Nephron progenitor cell (in vitro differentiated cells): ENCODE data around the gene SLC25A15.
"Not testable (repeated sequence)": the region's sequence is repeated elsewhere in the genome, so short reads cannot be mapped to it uniquely, and the experiment has no call there.

Experiments
- DNase-seq: peaks from one replicate; pipeline ENCODE4 v3.0.0; 2021
- H3K27ac Mint-ChIP-seq: 2 replicates; pipeline ENCODE4 v1.8.0; 2021; ENCODE audit warnings: mild to moderate bottlenecking, moderate library complexity, mixed read lengths
- H3K27me3 Mint-ChIP-seq: 2 replicates; pipeline ENCODE4 v1.8.0; 2021; ENCODE audit warnings: mild to moderate bottlenecking, low read depth, mixed read lengths; ENCODE audit not compliant: poor library complexity
- H3K36me3 Mint-ChIP-seq: 2 replicates; pipeline ENCODE4 v1.8.0; 2021; ENCODE audit warnings: low read depth, mixed read lengths
- H3K4me1 Mint-ChIP-seq: 2 replicates; pipeline ENCODE4 v1.8.0; 2021; ENCODE audit warnings: mixed read lengths
- H3K4me3 Mint-ChIP-seq: 2 replicates; pipeline ENCODE4 v1.8.0; 2021; ENCODE audit warnings: mild to moderate bottlenecking, moderate library complexity, mixed read lengths
- H3K9me3 Mint-ChIP-seq: 2 replicates; pipeline ENCODE4 v1.8.0; 2021; ENCODE audit warnings: mild to moderate bottlenecking, moderate library complexity, mixed read lengths
- TF ChIP-seq, protein P1 (sequence below): fragments of 200-600 bp; sonication (generic); IDR thresholded peaks from 2 replicates; pipeline ENCODE4 v1.5.0; 2021; ENCODE audit warnings: antibody characterized with exemption

Gene SLC25A15

DNA sequence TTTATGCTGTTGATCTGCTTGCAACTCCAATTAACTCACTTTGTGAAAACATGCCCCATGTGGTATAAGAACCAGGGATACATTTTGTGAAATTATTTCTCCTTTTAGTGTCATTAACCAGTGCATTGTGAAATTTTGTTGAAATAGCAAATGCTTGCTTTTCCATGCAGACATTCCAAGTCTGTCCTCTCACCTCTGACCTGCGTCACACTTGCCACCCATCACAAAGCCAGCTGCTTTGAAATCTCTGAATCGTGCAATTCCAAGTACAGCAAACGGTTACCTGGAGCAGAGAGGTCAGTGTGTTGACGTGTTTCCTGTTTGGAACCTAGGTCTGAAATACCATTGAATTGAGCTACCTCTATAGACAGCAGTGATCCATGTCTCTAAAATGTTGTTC, 4.9 kb upstream of the SLC25A15 start:
- Mint-ChIP-seq H3K27ac (no peak overlapping the region), H3K4me1 (no peaks in the 10 kb centered on the region), H3K27me3 (no peaks in the 10 kb centered on the region), H3K9me3 (no peaks in the 10 kb centered on the region), H3K36me3 (no peaks in the 10 kb centered on the region), H3K4me3 (no peak overlapping the region)
- no peak for DNase-seq
- TF ChIP-seq, protein P1, sequence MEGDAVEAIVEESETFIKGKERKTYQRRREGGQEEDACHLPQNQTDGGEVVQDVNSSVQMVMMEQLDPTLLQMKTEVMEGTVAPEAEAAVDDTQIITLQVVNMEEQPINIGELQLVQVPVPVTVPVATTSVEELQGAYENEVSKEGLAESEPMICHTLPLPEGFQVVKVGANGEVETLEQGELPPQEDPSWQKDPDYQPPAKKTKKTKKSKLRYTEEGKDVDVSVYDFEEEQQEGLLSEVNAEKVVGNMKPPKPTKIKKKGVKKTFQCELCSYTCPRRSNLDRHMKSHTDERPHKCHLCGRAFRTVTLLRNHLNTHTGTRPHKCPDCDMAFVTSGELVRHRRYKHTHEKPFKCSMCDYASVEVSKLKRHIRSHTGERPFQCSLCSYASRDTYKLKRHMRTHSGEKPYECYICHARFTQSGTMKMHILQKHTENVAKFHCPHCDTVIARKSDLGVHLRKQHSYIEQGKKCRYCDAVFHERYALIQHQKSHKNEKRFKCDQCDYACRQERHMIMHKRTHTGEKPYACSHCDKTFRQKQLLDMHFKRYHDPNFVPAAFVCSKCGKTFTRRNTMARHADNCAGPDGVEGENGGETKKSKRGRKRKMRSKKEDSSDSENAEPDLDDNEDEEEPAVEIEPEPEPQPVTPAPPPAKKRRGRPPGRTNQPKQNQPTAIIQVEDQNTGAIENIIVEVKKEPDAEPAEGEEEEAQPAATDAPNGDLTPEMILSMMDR, result no peak

DNA sequence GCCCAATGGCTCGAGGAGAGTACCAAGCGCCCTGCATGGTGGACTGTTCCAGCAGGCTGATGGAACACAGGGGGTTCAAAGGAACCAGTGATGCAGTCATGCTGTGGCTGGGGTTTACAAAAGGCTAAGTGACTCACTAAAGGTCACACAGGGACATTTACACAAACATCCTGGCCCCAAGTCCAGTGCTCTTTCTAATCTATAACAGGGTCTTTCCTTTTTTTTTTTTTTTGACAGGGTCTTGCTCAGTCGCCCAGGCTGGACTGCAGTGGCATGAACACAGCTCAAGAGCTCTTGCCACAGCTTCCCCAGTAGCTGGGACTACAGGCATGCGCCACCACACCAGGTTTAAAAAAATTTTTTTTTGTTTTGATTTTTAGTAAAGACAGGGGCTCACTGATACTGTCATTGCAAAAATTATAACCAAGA, 2.8 kb upstream of the SLC25A15 start:
- H3K4me3 Mint-ChIP-seq, result no peak overlapping the region
- TF ChIP-seq, protein P1, result no peak
- no peak for DNase-seq
- H3K4me1 Mint-ChIP-seq, result peaks cover 10% of the 10 kb centered on the region
- no peaks in the 10 kb centered on the region for H3K36me3 Mint-ChIP-seq
- no peaks in the 10 kb centered on the region for H3K9me3 Mint-ChIP-seq
- no peak overlapping the region for H3K27ac Mint-ChIP-seq
- H3K27me3 Mint-ChIP-seq, result no peaks in the 10 kb centered on the region

DNA sequence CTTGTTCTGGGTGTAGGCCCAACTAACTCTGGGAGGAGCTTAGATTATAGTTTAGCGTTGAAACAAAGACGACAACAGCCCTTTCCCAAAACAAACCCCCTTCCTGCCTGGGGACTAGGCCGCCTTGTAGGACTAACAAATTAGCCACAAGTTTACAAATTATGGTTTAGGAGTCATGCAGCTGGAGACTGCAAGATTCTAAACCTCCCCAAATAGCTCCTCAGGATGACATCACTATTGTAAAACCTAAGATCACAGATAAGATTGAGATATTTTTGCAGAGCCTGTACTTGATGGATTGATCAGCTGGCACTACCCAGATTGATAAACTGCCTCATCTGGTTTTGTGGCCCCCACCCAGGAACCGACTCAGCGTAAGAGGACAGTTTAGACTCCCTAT, 2.3 kb upstream of the SLC25A15 start:
- Mint-ChIP-seq H3K36me3 (no peaks in the 10 kb centered on the region), H3K9me3 (no peaks in the 10 kb centered on the region), H3K27ac (no peak overlapping the region), H3K4me1 (peaks cover 11% of the 10 kb centered on the region), H3K4me3 (peak overlapping the region; percentile 23), H3K27me3 (no peaks in the 10 kb centered on the region)
- no peak for DNase-seq
- TF ChIP-seq, protein P1, result no peak

DNA sequence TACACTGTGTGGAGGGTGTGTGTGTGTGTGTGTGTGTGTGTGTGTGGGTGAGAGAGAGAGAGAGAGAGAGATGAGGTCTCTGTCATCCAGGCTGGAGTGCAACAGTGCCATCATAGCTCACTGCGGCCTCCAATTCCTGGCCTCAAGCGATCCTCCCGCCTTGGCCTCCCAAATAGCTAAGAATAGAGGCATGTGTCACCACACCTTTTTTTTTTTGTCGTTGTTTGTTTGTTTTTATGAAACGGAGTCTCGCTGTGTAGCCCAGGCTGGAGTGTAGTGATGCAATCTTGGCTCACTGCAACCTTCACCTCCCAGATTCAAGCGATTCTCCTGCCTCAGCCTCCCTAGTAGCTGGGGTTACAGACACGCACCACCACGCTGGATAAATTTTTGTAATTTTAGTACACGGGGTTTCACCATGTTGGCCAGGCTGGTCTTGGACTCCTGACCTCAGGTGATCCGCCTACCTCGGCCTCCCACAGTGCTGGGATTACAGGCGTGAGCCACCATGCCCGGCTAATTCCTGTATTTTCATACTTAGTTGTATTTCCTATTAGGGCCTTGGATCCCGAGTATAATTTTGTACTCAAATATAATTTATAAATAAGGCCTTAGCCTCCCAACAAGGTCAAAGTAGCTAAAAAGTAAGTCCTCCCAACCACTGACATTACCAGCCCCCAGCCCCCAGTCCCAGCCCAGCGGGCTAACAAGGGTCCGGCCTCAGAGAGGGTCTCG, 704 bp upstream of the SLC25A15 start:
- not testable (repeated sequence) for H3K27ac Mint-ChIP-seq, H3K9me3 Mint-ChIP-seq, DNase-seq, H3K36me3 Mint-ChIP-seq, H3K27me3 Mint-ChIP-seq
- H3K4me1 Mint-ChIP-seq, result peaks cover 20% of the 10 kb centered on the region
- peak overlapping the region; percentile 72 for H3K4me3 Mint-ChIP-seq

DNA sequence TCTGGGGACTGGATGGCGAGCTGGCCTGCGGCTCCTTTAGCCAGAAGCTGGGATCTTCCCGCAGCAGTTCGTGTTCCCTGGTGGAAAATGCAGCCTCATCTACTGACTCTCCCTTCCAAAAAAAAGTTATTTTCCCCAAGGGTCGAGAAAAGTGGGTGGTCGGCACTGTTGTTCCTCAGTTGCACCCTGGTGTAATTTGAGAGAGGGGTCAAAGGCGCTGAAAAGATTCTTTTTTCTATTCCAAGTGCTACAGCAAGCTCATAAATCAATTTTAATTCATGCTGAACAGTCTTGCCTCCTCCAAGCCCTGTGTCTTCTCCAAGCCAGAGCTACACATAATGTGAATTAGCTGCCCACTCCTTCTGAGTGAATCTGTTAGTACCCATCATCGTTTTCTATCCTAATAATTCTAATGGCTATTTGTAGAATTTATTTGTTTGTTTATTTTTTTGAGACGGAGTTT, 774 bp downstream of the SLC25A15 start:
- Mint-ChIP-seq H3K27me3 (no peaks in the 10 kb centered on the region), H3K4me3 (peak overlapping the region; percentile 86), H3K27ac (peak overlapping the region; percentile 95), H3K4me1 (peaks cover 20% of the 10 kb centered on the region), H3K9me3 (no peaks in the 10 kb centered on the region), H3K36me3 (peaks cover 11% of the 10 kb centered on the region)
- TF ChIP-seq, protein P1, result no peak
- DNase-seq, result no peak

DNA sequence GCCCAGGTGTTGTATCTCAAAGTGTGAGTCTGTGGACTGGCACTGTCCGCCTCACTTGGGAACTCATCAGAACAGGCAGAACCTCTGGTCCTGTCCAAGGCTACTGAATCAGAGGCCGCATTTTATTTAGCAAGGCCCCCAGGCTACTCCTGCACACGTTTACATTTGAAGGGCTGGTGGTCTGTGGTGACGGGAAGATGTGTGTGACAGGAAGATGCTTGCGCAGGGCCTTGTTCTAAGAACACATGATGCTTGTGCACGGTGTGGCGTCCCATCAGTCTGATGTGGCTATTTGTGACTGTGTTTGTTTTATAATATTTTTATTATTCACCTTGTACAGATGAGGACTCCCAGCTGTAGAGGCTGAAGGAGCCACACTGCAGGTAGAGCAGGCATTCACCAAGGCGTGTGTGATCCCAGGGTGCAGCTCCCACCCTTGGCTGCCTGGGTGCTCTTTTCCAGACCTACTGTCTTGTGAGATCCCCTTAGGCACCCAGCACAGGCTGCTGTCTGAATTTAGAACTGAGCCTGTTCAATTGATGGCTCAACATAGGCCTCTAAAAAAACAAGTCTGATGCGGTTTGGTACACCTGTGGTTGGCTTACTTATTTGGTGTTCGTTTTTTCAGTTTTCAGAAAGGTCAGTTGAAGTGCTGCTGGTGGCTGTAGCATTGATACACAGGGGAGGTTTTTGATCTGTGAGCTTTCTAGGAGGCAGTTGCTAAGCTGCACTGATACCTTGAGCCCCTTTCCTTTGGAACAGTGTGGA, 3.1 kb downstream of the SLC25A15 start:
- no peak overlapping the region for H3K27ac Mint-ChIP-seq
- H3K9me3 Mint-ChIP-seq, result no peaks in the 10 kb centered on the region
- no peak overlapping the region for H3K4me3 Mint-ChIP-seq
- DNase-seq, result no peak
- H3K36me3 Mint-ChIP-seq, result peaks cover 15% of the 10 kb centered on the region
- H3K27me3 Mint-ChIP-seq, result no peaks in the 10 kb centered on the region
- peaks cover 20% of the 10 kb centered on the region for H3K4me1 Mint-ChIP-seq
- TF ChIP-seq, protein P1, result no peak
